ENCODE results near the gene HECTD4.

- TF ChIP-seq CTCF (IDR thresholded peaks at IDR 0.05) (no peak), ZFX (IDR thresholded peaks at IDR 0.05; ENCODE audit: borderline replicate concordance) (no peak)
Measured at GRCh38 chr12:112243255-112244110, 138.7 kb downstream of the HECTD4 start.
